HPDE6-E6E7 (cell line): ENCODE measurements around the gene KLHDC8A.
"Not testable (repeated sequence)": the region's sequence is repeated elsewhere in the genome, so short reads cannot be mapped to it uniquely, and the experiment has no call there.

Experiments used
- DNase-seq: peaks from one replicate; pipeline ENCODE4 v3.0.0; 2011; ENCODE audit warnings: missing footprints; ENCODE audit errors: extremely low spot score

KLHDC8A gene

DNA sequence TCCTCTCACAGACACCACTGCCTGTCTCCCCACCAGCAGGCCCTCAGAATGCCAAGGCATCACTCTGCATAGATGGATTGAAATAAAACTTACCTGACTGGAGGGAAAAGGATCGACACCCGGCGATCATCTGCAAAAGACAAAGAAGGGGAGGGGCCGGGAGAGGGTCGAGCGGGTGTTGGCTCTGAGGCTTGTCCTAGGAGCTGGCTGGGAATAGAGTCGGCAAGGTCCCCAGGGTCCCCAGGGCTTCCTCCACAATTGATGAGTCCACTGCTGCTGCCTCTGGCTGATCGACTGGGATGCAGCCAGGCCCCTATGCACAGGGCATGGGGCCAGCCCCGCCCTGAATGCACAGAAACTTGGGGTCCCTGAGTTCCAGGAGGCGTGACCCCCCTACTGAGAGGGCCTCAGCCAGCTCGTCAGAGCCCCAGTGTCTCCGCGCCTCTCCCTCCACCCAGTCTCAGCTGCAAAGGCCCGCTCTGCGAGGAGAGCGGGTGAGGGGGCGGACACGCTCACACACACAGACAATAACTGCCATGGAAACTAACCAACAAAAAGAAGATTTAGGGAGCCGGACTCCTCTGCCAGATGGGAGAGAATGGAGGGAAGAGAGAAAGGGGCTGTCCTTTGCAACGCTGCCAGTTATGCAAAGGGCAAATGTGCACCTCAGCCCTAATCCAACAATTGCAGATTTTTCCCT lies at the start of gene KLHDC8A:
KLHDC8A (minus strand) TSS at position 483 of the 700 bp plus-strand sequence. CDS start 13,318 bp downstream, outside the sequence.
- DNase-seq, result no peak

DNA sequence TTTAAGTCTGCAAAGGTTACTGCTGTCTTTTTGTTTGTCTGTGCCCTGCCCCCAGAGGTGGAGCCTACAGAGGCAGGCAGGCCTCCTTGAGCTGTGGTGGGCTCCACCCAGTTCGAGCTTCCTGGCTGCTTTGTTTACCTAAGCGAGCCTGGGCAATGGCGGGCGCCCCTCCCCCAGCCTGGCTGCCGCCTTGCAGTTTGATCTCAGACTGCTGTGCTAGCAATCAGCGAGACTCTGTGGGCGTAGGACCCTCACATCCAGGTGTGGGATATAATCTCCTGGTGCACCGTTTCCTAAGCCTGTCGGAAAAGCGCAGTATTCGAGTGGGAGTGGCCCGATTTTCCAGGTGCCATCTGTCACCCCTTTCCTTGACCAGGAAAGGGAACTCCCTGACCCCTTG lies 49.5 kb upstream of the KLHDC8A start:
- not testable (repeated sequence) for DNase-seq

DNA sequence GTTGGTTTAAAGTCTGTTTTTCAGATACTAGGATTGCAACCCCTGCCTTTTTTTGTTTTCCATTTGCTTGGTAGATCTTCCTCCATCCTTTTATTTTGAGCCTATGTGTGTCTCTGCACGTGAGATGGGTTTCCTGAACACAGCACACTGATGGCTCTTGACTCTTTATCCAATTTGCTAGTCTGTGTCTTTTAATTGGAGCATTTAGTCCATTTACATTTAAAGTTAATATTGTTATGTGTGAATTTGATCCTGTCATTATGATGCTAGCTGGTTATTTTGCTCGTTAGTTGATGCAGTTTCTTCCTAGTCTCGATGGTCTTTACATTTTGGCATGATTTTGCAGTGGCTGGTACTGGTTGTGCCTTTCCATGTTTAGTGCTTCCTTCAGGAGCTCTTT lies 47.8 kb upstream of the KLHDC8A start:
- DNase-seq, result not testable (repeated sequence)

- DNase-seq, result no peak
Measured at GRCh38 chr1:205398586-205398985, 41.9 kb upstream of the KLHDC8A start.

GRCh38 chr1:205396967-205397616 lies 40.4 kb upstream of the KLHDC8A start:
- peak; percentile 67 for DNase-seq

DNA sequence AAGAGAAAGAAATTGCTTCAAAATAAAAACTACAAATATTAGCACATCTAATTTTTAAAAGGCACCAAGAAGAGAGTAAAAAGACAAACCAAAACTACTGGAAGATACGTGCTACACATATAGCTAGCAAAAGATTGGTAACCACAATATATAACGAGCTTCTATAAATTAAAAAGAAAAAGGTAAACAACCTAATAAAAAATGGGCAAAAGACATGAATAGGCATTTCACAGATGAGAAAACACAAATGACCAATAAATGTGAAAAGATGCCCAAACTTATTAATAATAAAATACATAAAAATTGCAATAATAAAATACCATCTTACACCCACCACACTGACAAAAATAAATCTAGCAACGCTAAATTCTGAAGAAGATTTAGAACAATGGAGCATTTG lies 38.9 kb upstream of the KLHDC8A start:
- no peak for DNase-seq

DNA sequence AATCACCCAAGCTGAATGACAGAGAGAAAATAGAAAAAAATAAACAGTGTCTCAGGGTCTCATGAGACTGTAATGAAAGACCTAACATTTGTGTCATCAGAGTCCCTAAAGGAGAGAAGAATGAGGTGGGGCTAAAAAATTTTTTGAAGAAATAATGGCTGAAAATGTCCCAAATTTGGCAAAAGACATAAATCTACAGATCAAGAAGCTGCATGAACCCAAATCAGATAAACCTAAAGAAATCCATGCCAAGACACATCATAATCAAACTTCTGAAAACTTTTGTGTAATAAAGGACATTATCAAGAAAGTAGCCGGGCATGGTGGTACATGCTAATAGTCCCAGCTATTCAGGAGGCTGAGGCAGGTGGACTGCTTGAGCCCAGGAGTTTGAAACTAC lies 35.9 kb upstream of the KLHDC8A start:
- no peak for DNase-seq

- DNase-seq, result no peak
Measured at GRCh38 chr1:205391386-205391785, 34.7 kb upstream of the KLHDC8A start.

- DNase-seq, result no peak
Measured at GRCh38 chr1:205387845-205388244, 31.1 kb upstream of the KLHDC8A start.

DNA sequence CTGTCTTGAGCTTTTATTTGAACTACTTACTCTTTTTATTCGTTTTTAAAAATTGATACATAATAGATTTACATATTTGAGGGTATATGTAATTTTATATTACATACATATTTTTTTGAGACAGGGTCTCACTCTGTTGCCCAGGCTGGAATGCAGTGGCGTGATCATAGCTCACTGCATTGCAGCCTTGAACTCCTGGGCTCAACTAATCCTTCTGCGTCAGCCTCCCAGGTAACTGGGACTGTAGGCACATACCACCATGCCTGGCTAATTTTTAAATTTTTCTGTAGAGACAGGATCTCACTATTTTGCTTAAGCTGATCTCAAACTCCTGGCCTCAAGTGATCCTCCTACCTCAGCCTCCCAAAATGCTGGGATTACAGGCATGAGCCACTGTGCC lies 26.3 kb upstream of the KLHDC8A start:
- DNase-seq, result not testable (repeated sequence)

DNA sequence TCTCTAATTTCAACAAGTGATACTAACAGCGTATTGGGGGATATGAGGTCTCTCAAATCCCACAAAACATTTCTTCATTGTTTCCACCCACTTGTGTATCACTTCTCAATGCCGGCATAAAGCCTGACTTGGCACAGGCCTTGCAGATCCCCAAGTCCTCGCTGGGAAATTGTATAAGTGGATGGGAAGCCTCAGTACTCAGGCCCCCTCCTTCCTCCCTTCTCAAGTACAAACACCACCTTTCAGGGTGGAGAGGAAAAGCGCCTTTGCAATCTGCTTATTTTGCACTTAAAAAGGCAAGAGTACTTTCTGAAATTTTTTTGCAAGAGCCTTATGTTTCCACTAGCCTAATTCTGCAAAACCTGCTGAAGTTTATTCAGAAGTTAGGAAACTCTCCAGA lies 25.8 kb upstream of the KLHDC8A start:
- no peak for DNase-seq

DNA sequence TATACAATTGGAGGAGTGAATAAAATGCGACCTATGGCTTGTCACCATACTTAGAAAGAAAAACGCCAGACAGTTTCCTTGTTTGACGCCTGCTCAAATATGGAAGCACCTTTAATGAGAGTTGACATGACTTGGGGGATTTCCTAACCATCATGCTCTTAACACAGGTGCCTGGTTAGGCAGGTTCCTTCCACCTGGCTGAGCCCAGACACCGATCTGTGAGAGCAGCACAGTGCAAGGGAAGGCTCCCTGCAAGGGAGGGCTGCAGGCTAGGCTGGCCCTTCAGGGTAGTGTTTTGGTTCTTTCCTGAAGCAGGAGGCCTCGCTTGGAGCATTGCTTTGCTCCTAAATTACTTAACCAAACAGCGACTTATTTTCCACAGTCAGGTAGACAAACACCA lies 24.6 kb upstream of the KLHDC8A start:
- DNase-seq, result no peak

DNA sequence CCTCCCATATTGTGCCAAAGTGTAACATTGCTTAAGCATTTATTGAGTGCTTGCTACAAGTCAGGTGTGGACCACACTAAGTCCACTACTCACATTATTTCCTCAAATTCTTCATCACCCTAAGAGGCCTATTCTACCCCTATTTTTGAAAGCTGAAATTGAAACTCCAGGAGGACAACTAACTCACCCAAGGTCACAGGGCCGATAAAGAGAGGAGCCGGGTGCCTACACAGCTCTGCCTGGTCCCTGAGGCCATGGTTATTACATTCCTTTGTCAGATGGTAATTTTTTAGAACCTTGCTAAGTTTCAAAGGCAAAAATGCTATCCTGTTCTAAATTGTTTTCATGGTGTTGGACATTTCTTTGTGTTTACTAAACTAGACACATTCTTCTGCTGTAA lies 24.2 kb upstream of the KLHDC8A start:
- DNase-seq, result no peak

DNA sequence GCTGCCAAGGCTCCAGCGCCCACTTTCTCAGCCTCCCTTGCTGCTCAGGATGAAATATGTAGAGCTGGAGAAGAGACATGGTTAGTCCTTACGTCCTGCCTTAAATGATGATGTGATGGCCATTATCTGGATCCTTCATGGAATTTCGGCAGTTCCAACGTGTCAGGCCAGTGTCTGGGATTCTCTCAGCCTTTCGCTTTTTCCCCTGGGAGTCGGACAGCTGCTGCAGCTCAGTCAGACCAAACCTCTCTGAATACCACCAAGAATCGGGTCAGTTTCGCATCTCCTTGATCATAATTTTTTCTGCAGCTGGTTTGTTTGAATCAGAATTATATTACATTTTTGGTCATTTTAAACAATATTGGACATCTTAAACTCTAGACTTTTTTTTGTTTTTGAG lies 22.3 kb upstream of the KLHDC8A start:
- no peak for DNase-seq

DNA sequence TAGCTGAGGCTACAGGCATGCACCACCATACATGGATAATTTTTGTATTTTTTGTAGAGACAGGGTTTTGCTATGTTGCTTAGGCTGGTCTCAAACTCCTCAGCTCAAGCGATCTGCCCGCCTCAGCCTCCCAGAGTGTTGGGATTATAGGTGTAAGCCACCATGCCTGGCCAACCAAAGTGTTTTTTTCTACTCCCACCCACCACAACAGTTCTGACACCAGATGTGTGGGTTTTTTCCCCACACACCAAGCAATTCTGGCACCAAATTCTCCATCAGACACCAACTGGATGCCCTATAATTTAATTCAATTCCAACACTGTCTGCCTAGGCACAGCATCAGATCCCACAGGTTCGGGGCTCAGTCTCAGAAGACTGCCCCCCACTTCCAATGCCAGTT lies 20.6 kb upstream of the KLHDC8A start:
- no peak for DNase-seq

GRCh38 chr1:205376739-205377138 lies 20.0 kb upstream of the KLHDC8A start:
- DNase-seq, result no peak

- DNase-seq, result peak; percentile 58
Measured at GRCh38 chr1:205375835-205376545, 19.3 kb upstream of the KLHDC8A start.

DNA sequence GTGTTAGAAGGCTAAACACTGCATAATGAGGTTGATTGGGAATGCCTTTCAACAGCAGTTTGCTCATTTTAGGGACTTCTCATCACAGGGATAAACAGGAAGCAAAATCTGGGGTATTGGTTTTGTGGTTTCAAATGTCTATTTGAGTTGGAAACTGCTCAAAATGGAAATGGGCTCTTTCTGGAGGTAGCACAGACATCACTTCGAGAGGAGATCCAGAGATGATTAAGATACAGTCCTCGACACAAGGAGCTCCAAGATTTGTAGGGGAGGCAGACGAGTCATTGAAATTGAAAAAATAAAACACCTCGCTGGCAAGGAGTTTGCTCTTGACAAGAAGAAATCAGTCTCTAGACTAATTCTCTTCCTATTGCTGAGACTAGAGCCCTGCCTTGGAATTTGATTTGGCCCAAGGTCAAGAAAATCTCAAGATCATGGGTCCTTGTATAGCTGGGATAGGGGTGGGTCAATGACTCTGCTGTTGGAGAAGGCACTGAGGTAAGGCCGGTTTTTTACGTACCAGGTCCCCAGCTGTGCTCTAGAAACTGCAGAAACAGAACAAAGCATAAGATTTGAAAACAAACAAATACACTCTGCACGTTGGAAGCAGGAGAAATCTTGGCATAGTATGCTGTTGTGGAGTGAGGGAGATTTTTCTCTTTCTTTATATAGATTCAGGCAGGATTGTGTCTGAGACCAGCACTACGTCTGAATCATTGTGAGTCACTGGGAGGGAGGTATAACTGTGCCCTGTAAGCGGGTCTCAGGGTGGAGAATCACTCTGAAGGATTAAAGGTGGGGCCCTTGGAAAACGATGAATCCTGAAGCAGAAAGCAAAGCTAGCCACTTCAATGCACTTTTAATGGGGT lies 17.7 kb upstream of the KLHDC8A start:
- peak; percentile 90 for DNase-seq

GRCh38 chr1:205373798-205374175 lies 17.1 kb upstream of the KLHDC8A start:
- DNase-seq, result no peak

DNA sequence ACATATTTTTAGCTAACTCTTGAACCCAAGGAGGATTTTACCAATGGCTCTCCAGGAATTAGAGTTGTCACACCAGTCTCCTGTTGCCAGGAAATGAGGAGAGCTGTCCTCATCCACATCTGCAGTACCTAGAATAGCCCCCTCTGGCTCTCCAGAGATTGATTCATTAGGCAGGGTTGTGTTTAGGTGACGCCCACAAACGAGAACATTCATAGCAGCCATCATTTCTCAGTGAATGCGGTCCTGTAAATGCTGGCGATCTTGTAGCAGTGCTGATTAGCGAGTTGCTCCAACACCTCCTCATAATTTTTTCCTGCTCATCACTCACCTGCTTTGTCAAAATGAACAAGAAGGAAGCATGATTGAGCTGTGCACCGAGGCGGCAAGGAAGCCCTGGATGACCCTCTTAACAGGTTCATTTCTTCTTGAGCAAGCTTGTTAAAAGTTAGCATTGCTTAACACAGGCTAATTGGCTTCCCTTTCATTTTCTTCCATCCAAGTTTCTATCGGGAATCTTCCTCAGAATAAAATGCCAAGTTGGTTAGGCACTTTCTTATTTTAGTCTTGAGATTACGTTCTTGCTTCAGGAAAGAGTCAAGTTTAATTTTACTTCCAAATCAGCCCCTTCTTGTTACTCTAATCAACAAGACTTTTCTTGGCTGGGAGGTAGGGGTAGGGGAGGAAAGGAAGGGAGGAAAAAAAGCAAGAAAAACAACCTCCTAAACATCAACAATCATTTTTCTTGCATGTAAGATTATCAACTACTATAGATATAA lies 16.5 kb upstream of the KLHDC8A start:
- no peak for DNase-seq
